HFF-Myc (cell line): ENCODE measurements around the gene EXOC1.

Experiments
- DNase-seq: peaks from one replicate; pipeline ENCODE4 v3.0.0-alpha.2; 2011; ENCODE audit warnings: low read depth; ENCODE audit errors: extremely low read depth
- H3K4me3 ChIP-seq: replicated peaks from 2 replicates; pipeline ENCODE4 v1.5.1; 2011; ENCODE audit warnings: low read depth, mild to moderate bottlenecking, control low read depth, low read length
- TF ChIP-seq, protein P1 (sequence below): IDR thresholded peaks from 2 replicates; pipeline ENCODE4 v1.5.1; 2012; ENCODE audit warnings: mild to moderate bottlenecking, low read depth, low read length, control low read depth; ENCODE audit errors: missing control alignments

EXOC1 gene

DNA sequence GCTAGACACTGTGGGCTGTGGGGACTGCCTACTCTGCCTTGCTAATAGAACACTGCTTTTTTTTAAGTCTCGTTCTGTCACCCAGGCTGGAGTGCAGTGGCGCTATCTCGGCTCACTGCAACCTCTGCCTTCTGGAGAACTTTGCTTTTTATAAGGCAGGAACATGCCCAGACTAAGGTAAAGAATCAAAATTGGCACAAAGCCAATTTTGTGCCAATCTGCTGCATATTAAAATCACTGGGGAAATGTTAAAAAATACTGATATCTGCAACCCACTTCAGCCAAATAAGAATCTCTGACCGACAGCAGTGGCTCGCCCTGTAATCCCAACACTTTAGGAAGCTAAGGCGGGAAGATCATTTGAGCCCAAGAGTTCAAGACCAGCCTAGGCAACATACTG, 58.8 kb downstream of the EXOC1 start:
- TF ChIP-seq, protein P1, sequence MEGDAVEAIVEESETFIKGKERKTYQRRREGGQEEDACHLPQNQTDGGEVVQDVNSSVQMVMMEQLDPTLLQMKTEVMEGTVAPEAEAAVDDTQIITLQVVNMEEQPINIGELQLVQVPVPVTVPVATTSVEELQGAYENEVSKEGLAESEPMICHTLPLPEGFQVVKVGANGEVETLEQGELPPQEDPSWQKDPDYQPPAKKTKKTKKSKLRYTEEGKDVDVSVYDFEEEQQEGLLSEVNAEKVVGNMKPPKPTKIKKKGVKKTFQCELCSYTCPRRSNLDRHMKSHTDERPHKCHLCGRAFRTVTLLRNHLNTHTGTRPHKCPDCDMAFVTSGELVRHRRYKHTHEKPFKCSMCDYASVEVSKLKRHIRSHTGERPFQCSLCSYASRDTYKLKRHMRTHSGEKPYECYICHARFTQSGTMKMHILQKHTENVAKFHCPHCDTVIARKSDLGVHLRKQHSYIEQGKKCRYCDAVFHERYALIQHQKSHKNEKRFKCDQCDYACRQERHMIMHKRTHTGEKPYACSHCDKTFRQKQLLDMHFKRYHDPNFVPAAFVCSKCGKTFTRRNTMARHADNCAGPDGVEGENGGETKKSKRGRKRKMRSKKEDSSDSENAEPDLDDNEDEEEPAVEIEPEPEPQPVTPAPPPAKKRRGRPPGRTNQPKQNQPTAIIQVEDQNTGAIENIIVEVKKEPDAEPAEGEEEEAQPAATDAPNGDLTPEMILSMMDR: no peak
- H3K4me3 ChIP-seq: no peak overlapping the region
- no peak for DNase-seq

DNA sequence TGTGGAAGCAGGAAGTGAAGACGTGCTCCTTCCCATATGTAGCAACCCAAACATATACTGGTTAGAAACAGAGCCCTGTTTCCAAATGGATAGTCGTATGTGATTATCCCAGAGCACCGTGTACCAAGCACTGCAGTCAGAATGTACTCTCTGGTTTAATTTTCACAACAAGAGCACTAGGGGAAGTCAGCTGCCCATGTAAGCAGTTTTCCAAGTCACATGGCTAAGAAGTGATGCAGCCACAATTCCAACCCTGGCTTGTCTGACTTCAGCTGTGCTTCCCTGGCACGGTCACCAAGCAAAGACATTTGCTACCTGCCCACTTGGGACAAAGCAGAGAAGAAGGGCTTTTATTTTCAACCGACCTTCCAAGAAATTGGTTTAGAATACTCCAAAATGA, 67.1 kb downstream of the EXOC1 start:
- DNase-seq: no peak
- TF ChIP-seq, protein P1: no peak
- no peak overlapping the region for H3K4me3 ChIP-seq

DNA sequence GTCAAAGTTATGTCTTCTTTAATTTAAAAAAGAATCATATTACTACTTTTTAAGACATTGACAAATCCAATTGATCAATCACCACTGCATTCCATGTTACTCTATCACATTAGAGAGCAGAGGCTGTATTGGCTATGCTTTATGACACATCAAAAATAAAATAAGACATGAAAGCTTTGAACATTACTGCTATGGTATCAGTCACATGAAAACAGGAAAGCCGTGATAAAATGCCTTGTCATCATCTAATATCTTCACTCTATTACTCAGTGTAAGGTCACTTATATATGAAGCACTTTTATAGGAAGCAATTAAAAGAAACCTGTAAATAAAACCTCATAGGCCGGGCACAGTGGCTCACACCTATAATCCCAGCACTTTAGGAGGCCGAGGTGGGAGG, 67.6 kb downstream of the EXOC1 start:
- TF ChIP-seq, protein P1: no peak
- DNase-seq: no peak
- H3K4me3 ChIP-seq: no peak overlapping the region

DNA sequence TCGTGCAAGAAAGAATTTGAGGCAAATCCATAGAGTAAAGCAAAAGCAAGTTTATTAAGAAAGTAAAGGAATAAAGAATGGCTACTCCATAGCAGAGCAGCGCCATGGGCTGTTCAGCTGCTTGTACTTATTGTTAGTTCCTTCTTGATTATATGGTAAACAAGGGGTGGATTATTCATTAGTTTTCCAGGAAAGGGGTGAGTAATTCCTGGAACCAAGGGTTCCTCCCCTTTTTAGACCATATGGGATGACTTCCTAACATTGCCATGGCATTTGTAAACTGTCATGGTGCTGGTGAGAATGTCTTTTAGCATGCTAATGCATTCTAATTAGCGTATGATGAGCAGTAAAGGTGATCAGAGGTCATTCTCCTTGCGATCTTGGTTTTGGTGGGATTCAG, 71.8 kb downstream of the EXOC1 start:
- TF ChIP-seq, protein P1: no peak
- DNase-seq: no peak
- H3K4me3 ChIP-seq: no peak overlapping the region

DNA sequence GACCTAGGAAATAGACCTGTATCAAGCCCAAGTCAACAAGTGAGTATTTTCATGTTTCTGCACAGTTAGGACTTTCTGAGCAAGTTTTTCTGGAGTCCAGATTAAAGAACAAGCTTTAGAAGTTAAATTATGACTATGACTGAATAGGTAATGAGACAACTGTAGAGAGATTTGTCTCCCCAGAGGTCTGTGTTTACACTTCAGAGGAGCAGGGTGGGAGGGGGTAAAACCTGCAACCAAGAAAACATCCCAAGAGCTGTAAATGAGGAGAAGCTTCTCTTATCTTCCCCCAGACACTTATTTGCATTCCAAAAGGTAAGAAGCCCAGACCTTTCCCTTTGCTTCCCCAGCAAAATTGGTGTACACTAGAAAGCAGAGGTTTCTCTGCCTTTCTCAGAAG, 73.2 kb downstream of the EXOC1 start:
- TF ChIP-seq, protein P1: no peak
- H3K4me3 ChIP-seq: no peak overlapping the region
- no peak for DNase-seq

DNA sequence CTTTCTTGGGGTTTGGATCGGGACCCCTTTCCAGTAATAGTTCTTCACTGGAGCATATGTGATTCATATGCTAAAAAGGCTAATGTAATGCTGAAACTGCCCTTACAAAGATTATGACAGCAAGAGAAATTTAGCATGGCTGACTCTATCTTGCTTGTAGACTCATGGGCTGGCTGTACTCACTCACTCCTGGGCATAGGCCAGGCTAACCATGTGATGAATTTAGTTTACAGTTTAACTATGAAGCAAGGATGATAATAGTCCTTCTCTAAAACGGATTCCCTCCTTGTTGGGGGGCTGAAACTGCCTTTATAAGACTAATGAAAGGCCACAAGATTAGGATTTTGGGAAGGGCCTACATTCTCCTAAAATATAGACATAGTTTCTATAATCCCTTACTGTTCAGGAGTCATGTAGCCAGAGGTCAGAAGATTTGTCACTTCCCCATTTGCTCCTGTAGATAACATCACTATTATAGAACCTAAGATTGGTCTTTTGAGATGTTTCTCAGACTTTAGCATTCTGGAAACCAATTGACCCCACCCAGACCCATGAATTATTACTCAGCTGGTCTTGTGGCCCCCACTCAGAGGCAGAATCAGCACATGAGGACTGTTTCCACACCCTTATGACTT, 74.5 kb downstream of the EXOC1 start:
- no peak overlapping the region for H3K4me3 ChIP-seq
- no peak for DNase-seq
- TF ChIP-seq, protein P1: no peak

DNA sequence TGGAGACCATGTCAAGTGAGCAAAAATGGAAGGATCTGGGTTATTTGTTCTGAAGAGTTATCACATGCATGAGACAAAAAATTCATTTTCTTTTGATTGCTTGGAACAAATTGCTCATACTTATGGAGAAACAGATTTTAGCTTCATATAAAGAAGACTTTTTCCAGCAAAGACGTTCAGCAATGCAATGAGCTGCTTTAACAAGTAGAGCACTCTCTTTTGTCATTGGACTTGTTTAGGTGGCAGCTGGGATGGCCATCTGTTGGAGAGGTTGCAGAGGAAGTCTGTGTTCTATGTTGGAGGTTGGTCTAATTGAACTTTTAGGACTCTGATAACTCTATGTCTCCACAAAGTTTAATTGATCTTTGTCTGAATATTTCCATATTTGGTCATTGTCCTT, 75.4 kb downstream of the EXOC1 start:
- TF ChIP-seq, protein P1: no peak
- H3K4me3 ChIP-seq: no peak overlapping the region
- DNase-seq: no peak
